Dendritic cell treated with granulocyte-macrophage colony-stimulating factor and Interleukin-4, amounts not matched to agents 40 ng/mL and 50 ng/mL, for 4 days (primary cell): ENCODE data around the gene TPST2.
"Not testable (repeated sequence)": the region's sequence is repeated elsewhere in the genome, so short reads cannot be mapped to it uniquely, and the experiment has no call there.

Experiments used
- H3K27ac Mint-ChIP-seq: one replicate; pipeline ENCODE4 v1.8.0; 2022; ENCODE audit warnings: mild to moderate bottlenecking, mixed read lengths
- H3K27me3 Mint-ChIP-seq: one replicate; pipeline ENCODE4 v1.8.0; 2022; ENCODE audit warnings: mild to moderate bottlenecking, mixed read lengths
- H3K36me3 Mint-ChIP-seq: one replicate; pipeline ENCODE4 v1.8.0; 2022; ENCODE audit warnings: low read depth, mixed read lengths
- H3K4me1 Mint-ChIP-seq: one replicate; pipeline ENCODE4 v1.8.0; 2022; ENCODE audit warnings: low read depth, mixed read lengths
- H3K4me3 Mint-ChIP-seq: one replicate; pipeline ENCODE4 v1.8.0; 2022; ENCODE audit warnings: mild to moderate bottlenecking, moderate library complexity, mixed read lengths
- H3K9me3 Mint-ChIP-seq: one replicate; pipeline ENCODE4 v1.8.0; 2022; ENCODE audit warnings: mixed read lengths
- intact Hi-C: fragments of 100-400 bp; cut with micrococcal nuclease; formaldehyde crosslinking; loops from one replicate; pipeline ENCODE4 v1.15.0; 2022

TPST2 gene

GRCh38 chr22:26535603-26535908 lies 54.4 kb downstream of the TPST2 start:
- no peak overlapping the region for H3K4me3 Mint-ChIP-seq
- H3K27ac Mint-ChIP-seq: peak overlapping the region; percentile 74
- peaks cover 90% of the 10 kb centered on the region for H3K36me3 Mint-ChIP-seq
- no peaks in the 10 kb centered on the region for H3K27me3 Mint-ChIP-seq
- no peaks in the 10 kb centered on the region for H3K9me3 Mint-ChIP-seq
- peaks cover 13% of the 10 kb centered on the region for H3K4me1 Mint-ChIP-seq
- intact Hi-C loops: no loop called here

GRCh38 chr22:26534874-26535602 lies 54.9 kb downstream of the TPST2 start:
- Mint-ChIP-seq H3K36me3 (peaks cover 90% of the 10 kb centered on the region), H3K27ac (peak overlapping the region; percentile 74), H3K4me1 (peaks cover 17% of the 10 kb centered on the region), H3K27me3 (no peaks in the 10 kb centered on the region), H3K4me3 (no peak overlapping the region), H3K9me3 (no peaks in the 10 kb centered on the region)
- intact Hi-C loops: no loop called here

GRCh38 chr22:26534171-26534855 lies 55.6 kb downstream of the TPST2 start:
- Mint-ChIP-seq H3K9me3 (no peaks in the 10 kb centered on the region), H3K27ac (no peak overlapping the region), H3K36me3 (peaks cover 90% of the 10 kb centered on the region), H3K4me3 (no peak overlapping the region), H3K27me3 (no peaks in the 10 kb centered on the region), H3K4me1 (peaks cover 24% of the 10 kb centered on the region)
- intact Hi-C loops: no loop called here

- peaks cover 96% of the 10 kb centered on the region for H3K36me3 Mint-ChIP-seq
- intact Hi-C loops: no loop called here
- H3K9me3 Mint-ChIP-seq: no peaks in the 10 kb centered on the region
- peaks cover 12% of the 10 kb centered on the region for H3K4me1 Mint-ChIP-seq
- no peaks in the 10 kb centered on the region for H3K27me3 Mint-ChIP-seq
- no peak overlapping the region for H3K4me3 Mint-ChIP-seq
- peak overlapping the region; percentile 28 for H3K27ac Mint-ChIP-seq
Observed at GRCh38 chr22:26529345-26529744, 60.6 kb downstream of the TPST2 start.

GRCh38 chr22:26528518-26528917 lies 61.4 kb downstream of the TPST2 start:
- H3K4me1 Mint-ChIP-seq: peaks cover 12% of the 10 kb centered on the region
- H3K4me3 Mint-ChIP-seq, H3K27me3 Mint-ChIP-seq, intact Hi-C loops, H3K9me3 Mint-ChIP-seq, H3K27ac Mint-ChIP-seq: not testable (repeated sequence)
- H3K36me3 Mint-ChIP-seq: peaks cover 99% of the 10 kb centered on the region

- no peak overlapping the region for H3K4me3 Mint-ChIP-seq
- peaks cover 97% of the 10 kb centered on the region for H3K36me3 Mint-ChIP-seq
- H3K4me1 Mint-ChIP-seq: peaks cover 12% of the 10 kb centered on the region
- no peaks in the 10 kb centered on the region for H3K9me3 Mint-ChIP-seq
- intact Hi-C loops: no loop called here
- H3K27ac Mint-ChIP-seq: no peak overlapping the region
- H3K27me3 Mint-ChIP-seq: no peaks in the 10 kb centered on the region
Observed at GRCh38 chr22:26527574-26528465, 62.1 kb downstream of the TPST2 start.

- Mint-ChIP-seq H3K36me3 (peaks cover 97% of the 10 kb centered on the region), H3K4me1 (peaks cover 12% of the 10 kb centered on the region), H3K27ac (no peak overlapping the region), H3K27me3 (no peaks in the 10 kb centered on the region), H3K9me3 (no peaks in the 10 kb centered on the region), H3K4me3 (no peak overlapping the region)
- intact Hi-C loops: no loop called here
Observed at GRCh38 chr22:26527167-26527566, 62.8 kb downstream of the TPST2 start.

GRCh38 chr22:26525946-26526564 lies 63.9 kb downstream of the TPST2 start:
- peaks cover 12% of the 10 kb centered on the region for H3K4me1 Mint-ChIP-seq
- intact Hi-C loops: no loop called here
- no peak overlapping the region for H3K27ac Mint-ChIP-seq
- H3K36me3 Mint-ChIP-seq: peaks cover 87% of the 10 kb centered on the region
- H3K4me3 Mint-ChIP-seq: no peak overlapping the region
- no peaks in the 10 kb centered on the region for H3K27me3 Mint-ChIP-seq
- no peaks in the 10 kb centered on the region for H3K9me3 Mint-ChIP-seq

- Mint-ChIP-seq H3K27ac (no peak overlapping the region), H3K9me3 (no peaks in the 10 kb centered on the region), H3K4me3 (no peak overlapping the region), H3K36me3 (peaks cover 75% of the 10 kb centered on the region), H3K27me3 (no peaks in the 10 kb centered on the region), H3K4me1 (peaks cover 6% of the 10 kb centered on the region)
- intact Hi-C loops: no loop called here
Observed at GRCh38 chr22:26524870-26525269, 65.1 kb downstream of the TPST2 start.

- peaks cover 52% of the 10 kb centered on the region for H3K36me3 Mint-ChIP-seq
- intact Hi-C loops: no loop called here
- H3K9me3 Mint-ChIP-seq: no peaks in the 10 kb centered on the region
- no peaks in the 10 kb centered on the region for H3K27me3 Mint-ChIP-seq
- H3K4me3 Mint-ChIP-seq: no peak overlapping the region
- H3K4me1 Mint-ChIP-seq: no peaks in the 10 kb centered on the region
- H3K27ac Mint-ChIP-seq: no peak overlapping the region
Observed at GRCh38 chr22:26522592-26522991, 67.3 kb downstream of the TPST2 start.

GRCh38 chr22:26522012-26522411 lies 67.9 kb downstream of the TPST2 start:
- H3K4me3 Mint-ChIP-seq: no peak overlapping the region
- H3K36me3 Mint-ChIP-seq: peaks cover 46% of the 10 kb centered on the region
- intact Hi-C loops: no loop called here
- no peaks in the 10 kb centered on the region for H3K27me3 Mint-ChIP-seq
- no peak overlapping the region for H3K27ac Mint-ChIP-seq
- H3K9me3 Mint-ChIP-seq: no peaks in the 10 kb centered on the region
- H3K4me1 Mint-ChIP-seq: no peaks in the 10 kb centered on the region

- no peaks in the 10 kb centered on the region for H3K9me3 Mint-ChIP-seq
- H3K4me1 Mint-ChIP-seq: peaks cover 16% of the 10 kb centered on the region
- no peak overlapping the region for H3K27ac Mint-ChIP-seq
- H3K36me3 Mint-ChIP-seq: peaks cover 5% of the 10 kb centered on the region
- no peaks in the 10 kb centered on the region for H3K27me3 Mint-ChIP-seq
- no peak overlapping the region for H3K4me3 Mint-ChIP-seq
- intact Hi-C loops: no loop called here
Observed at GRCh38 chr22:26517429-26517828, 72.5 kb downstream of the TPST2 start.

- intact Hi-C loops: no loop called here
- Mint-ChIP-seq H3K27ac (no peak overlapping the region), H3K9me3 (no peaks in the 10 kb centered on the region), H3K36me3 (peaks cover 7% of the 10 kb centered on the region), H3K27me3 (no peaks in the 10 kb centered on the region), H3K4me3 (no peak overlapping the region), H3K4me1 (peaks cover 21% of the 10 kb centered on the region)
Observed at GRCh38 chr22:26516503-26516902, 73.4 kb downstream of the TPST2 start.

- intact Hi-C loops: no loop called here
- Mint-ChIP-seq H3K9me3 (no peaks in the 10 kb centered on the region), H3K27me3 (no peaks in the 10 kb centered on the region), H3K27ac (no peak overlapping the region), H3K36me3 (peaks cover 7% of the 10 kb centered on the region), H3K4me3 (no peak overlapping the region), H3K4me1 (peaks cover 27% of the 10 kb centered on the region)
Observed at GRCh38 chr22:26515931-26516330, 74.0 kb downstream of the TPST2 start.
